Measurements from ENCODE around the gene MTCP1. TPM values are rescaled to one million over a fixed set of nuclear protein-coding genes. Genes with fewer than 3 reads are reported as not detected.

MTCP1 gene
- total and polyA plus RNA-seq, 2 experiments from 2014 or later = 0.83 to 17.7 TPM

- Mint-ChIP-seq H3K9me3 (no peaks in the 10 kb centered on the region), H3K36me3 (ENCODE audit: low read depth) (no peaks in the 10 kb centered on the region), H3K27me3 (ENCODE audit: insufficient read depth, low read depth, poor library complexity) (peaks cover 5% of the 10 kb centered on the region), H3K27ac (no peak overlapping the region), H3K4me3 (no peak overlapping the region), H3K4me1 (peaks cover 7% of the 10 kb centered on the region; the same call in 2 of the 3 replicates)
- Histone ChIP-seq H3K27me3 (ENCODE audit: insufficient read depth) (no peaks in the 10 kb centered on the region), H3K9me2 (ENCODE audit: insufficient read depth) (no peaks in the 10 kb centered on the region), H3K4me1 (ENCODE audit: insufficient read depth) (no peaks in the 10 kb centered on the region), H2AFZ (no peak overlapping the region), H3K79me2 (replicated peaks; ENCODE audit: insufficient read depth) (no peaks in the 10 kb centered on the region), H3K27ac (ENCODE audit: low read depth) (no peak overlapping the region), H3K36me3 (ENCODE audit: insufficient read depth) (no peaks in the 10 kb centered on the region), H4K20me1 (replicated peaks; ENCODE audit: insufficient read depth) (no peaks in the 10 kb centered on the region), H3F3A (replicated peaks; ENCODE audit: low read depth) (no peaks in the 10 kb centered on the region), H3K4me2 (no peak overlapping the region), H3K4me3 (no peak overlapping the region)
- TF ChIP-seq ETS1 (IDR thresholded peaks at IDR 0.05) = no peak
- no peak for TF ChIP-seq CTCF (conservative IDR thresholded peaks at IDR 0.05; ENCODE audit: low read depth in 2 of 2)
- no peak for TF ChIP-seq EZH2phosphoT487 (IDR thresholded peaks at IDR 0.05; ENCODE audit: unreplicated experiment)
- ATAC-seq (no peak), DNase-seq (ENCODE audit: low spot score) (no peak)
These were observed 50.3 kb downstream of the MTCP1 start for GRCh38 chrX:155020591-155020990.

Other genes starting within 250 kb of the MTCP1 start
- not detected in 2 replicates for gene SMIM9, start 236.5 kb downstream of the MTCP1 start, total RNA-seq (2014; rRNA removed; shearing (Covaris generic))
- gene SMIM9, start 236.5 kb downstream of the MTCP1 start, polyA plus RNA-seq (2016; fragmentation: Nextera tagmentation; extraction: Ambion mirVana) = not detected in 2 replicates
- gene F8A1, start 184.8 kb downstream of the MTCP1 start, total RNA-seq (2014; rRNA removed; shearing (Covaris generic)) = 10.8 and 19.0 TPM in 2 replicates
- gene F8A1, start 184.8 kb downstream of the MTCP1 start, polyA plus RNA-seq (2016; fragmentation: Nextera tagmentation; extraction: Ambion mirVana) = 26.0 and 36.9 TPM in 2 replicates
- gene F8, start 48.4 kb downstream of the MTCP1 start, total RNA-seq (2014; rRNA removed; shearing (Covaris generic)) = 1.8 and 2.9 TPM in 2 replicates
- 0.63 and 0.70 TPM in 2 replicates for gene F8, start 48.4 kb downstream of the MTCP1 start, polyA plus RNA-seq (2016; fragmentation: Nextera tagmentation; extraction: Ambion mirVana)
- gene FUNDC2, start 44.3 kb downstream of the MTCP1 start, total RNA-seq (2014; rRNA removed; shearing (Covaris generic)) = 26.3 and 28.6 TPM in 2 replicates
- 51.6 and 58.5 TPM in 2 replicates for gene FUNDC2, start 44.3 kb downstream of the MTCP1 start, polyA plus RNA-seq (2016; fragmentation: Nextera tagmentation; extraction: Ambion mirVana)
- 5.7 and 9.9 TPM in 2 replicates for gene CMC4, start within 50 bp of the MTCP1 start, total RNA-seq (2014; rRNA removed; shearing (Covaris generic))
- gene CMC4, start within 50 bp of the MTCP1 start, polyA plus RNA-seq (2016; fragmentation: Nextera tagmentation; extraction: Ambion mirVana) = 14.7 and 16.3 TPM in 2 replicates
- gene BRCC3, start 372 bp upstream of the MTCP1 start, total RNA-seq (2014; rRNA removed; shearing (Covaris generic)) = 14.1 and 18.4 TPM in 2 replicates
- gene BRCC3, start 372 bp upstream of the MTCP1 start, polyA plus RNA-seq (2016; fragmentation: Nextera tagmentation; extraction: Ambion mirVana) = 19.9 and 26.7 TPM in 2 replicates
- 62.5 and 89.4 TPM in 2 replicates for gene VBP1, start 145.3 kb upstream of the MTCP1 start, total RNA-seq (2014; rRNA removed; shearing (Covaris generic))
- 65.7 and 84.4 TPM in 2 replicates for gene VBP1, start 145.3 kb upstream of the MTCP1 start, polyA plus RNA-seq (2016; fragmentation: Nextera tagmentation; extraction: Ambion mirVana)
- gene RAB39B, start 193.4 kb upstream of the MTCP1 start, total RNA-seq (2014; rRNA removed; shearing (Covaris generic)) = 11.1 and 11.3 TPM in 2 replicates
- 6.2 and 6.8 TPM in 2 replicates for gene RAB39B, start 193.4 kb upstream of the MTCP1 start, polyA plus RNA-seq (2016; fragmentation: Nextera tagmentation; extraction: Ambion mirVana)